H9 (cell line): Measurements from ENCODE around the gene KDM4C. TPM values are rescaled to one million over a fixed set of nuclear protein-coding genes. Genes with fewer than 3 reads are reported as not detected.

ENCODE experiments used
- DNase-seq: peaks from one replicate; pipeline ENCODE4 v3.0.0-alpha.2; 2017
- H2AFZ ChIP-seq: one replicate; pipeline ENCODE4 v1.6.1; 2013; ENCODE audit warnings: mild to moderate bottlenecking, low read length, control low read depth, moderate library complexity
- H2AK5ac ChIP-seq: 2 replicates; pipeline ENCODE4 v1.6.1; 2013; ENCODE audit warnings: low read length, control low read depth, mixed read lengths; ENCODE audit not compliant: insufficient read length
- H2BK120ac ChIP-seq: one replicate; pipeline ENCODE4 v1.6.1; 2013; ENCODE audit warnings: low read depth, mild to moderate bottlenecking, low read length, control low read depth, inconsistent platforms; ENCODE audit not compliant: poor library complexity, severe bottlenecking
- H2BK12ac ChIP-seq: 2 replicates; pipeline ENCODE4 v1.6.1; 2013; ENCODE audit warnings: low read length, control low read depth, mixed read lengths, low read depth; ENCODE audit not compliant: insufficient read length
- H2BK15ac ChIP-seq: 2 replicates; pipeline ENCODE4 v1.6.1; 2013; ENCODE audit warnings: low read depth, low read length, control low read depth
- H2BK20ac ChIP-seq: one replicate; pipeline ENCODE4 v1.6.1; 2013; ENCODE audit warnings: low read depth, mild to moderate bottlenecking, low read length, control low read depth, inconsistent platforms; ENCODE audit not compliant: poor library complexity, severe bottlenecking
- H2BK5ac ChIP-seq: 2 replicates; pipeline ENCODE4 v1.6.1; 2013; ENCODE audit warnings: low read length, control low read depth, mixed read lengths; ENCODE audit not compliant: insufficient read length
- H3K14ac ChIP-seq: 2 replicates; pipeline ENCODE4 v1.6.1; 2013; ENCODE audit warnings: low read length, control low read depth; ENCODE audit not compliant: insufficient read depth
- H3K18ac ChIP-seq: 2 replicates; pipeline ENCODE4 v1.6.1; 2013; ENCODE audit warnings: low read depth, mild to moderate bottlenecking, mixed read lengths, low read length, control low read depth; ENCODE audit not compliant: insufficient read length
- H3K23ac ChIP-seq: 2 replicates; pipeline ENCODE4 v1.6.1; 2013; ENCODE audit warnings: low read length, control low read depth, mixed read lengths, low read depth; ENCODE audit not compliant: insufficient read length
- H3K23me2 ChIP-seq: 2 replicates; pipeline ENCODE4 v1.6.1; 2013; ENCODE audit warnings: low read depth, mild to moderate bottlenecking, mixed read lengths, low read length, control low read depth; ENCODE audit not compliant: insufficient read length, poor library complexity, severe bottlenecking
- H3K27ac ChIP-seq: 2 replicates; pipeline ENCODE4 v1.5.1; 2013; ENCODE audit warnings: low read length, control low read depth, mixed read lengths, low read depth; ENCODE audit not compliant: insufficient read length
- H3K27me3 ChIP-seq: 2 replicates; pipeline ENCODE4 v1.6.1; 2013; ENCODE audit warnings: low read length, control low read depth, inconsistent platforms; ENCODE audit not compliant: insufficient read depth
- H3K4ac ChIP-seq: 2 replicates; pipeline ENCODE4 v1.6.1; 2013; ENCODE audit warnings: low read depth, mild to moderate bottlenecking, control low read depth, inconsistent platforms, low read length, moderate library complexity
- H3K4me1 ChIP-seq: 2 replicates; pipeline ENCODE4 v1.6.1; 2013; ENCODE audit warnings: low read length, control low read depth, inconsistent platforms; ENCODE audit not compliant: insufficient read depth
- H3K4me2 ChIP-seq: 2 replicates; pipeline ENCODE4 v1.6.1; 2013; ENCODE audit warnings: low read length, control low read depth, mixed read lengths; ENCODE audit not compliant: insufficient read length, insufficient read depth
- H3K56ac ChIP-seq: 2 replicates; pipeline ENCODE4 v1.6.1; 2013; ENCODE audit warnings: low read depth, mild to moderate bottlenecking, mixed read lengths, low read length, control low read depth; ENCODE audit not compliant: insufficient read length
- H3K79me1 ChIP-seq: 2 replicates; pipeline ENCODE4 v1.6.1; 2013; ENCODE audit warnings: low read depth, mild to moderate bottlenecking, moderate library complexity, low read length, control low read depth, inconsistent platforms; ENCODE audit not compliant: insufficient read depth, poor library complexity, severe bottlenecking
- H3K79me2 ChIP-seq: 2 replicates; pipeline ENCODE4 v1.6.1; 2013; ENCODE audit warnings: low read length, control low read depth, inconsistent platforms; ENCODE audit not compliant: insufficient read depth
- H3K9ac ChIP-seq: 2 replicates; pipeline ENCODE4 v1.6.1; 2013; ENCODE audit warnings: low read length, control low read depth, mixed read lengths; ENCODE audit not compliant: insufficient read length; ENCODE audit errors: extremely low read depth
- H3K9me3 ChIP-seq: one replicate; pipeline ENCODE4 v1.6.1; 2013; ENCODE audit warnings: low read depth, low read length, inconsistent platforms; ENCODE audit not compliant: control insufficient read depth
- H3T11ph ChIP-seq: one replicate; pipeline ENCODE4 v1.6.1; 2013; ENCODE audit warnings: mild to moderate bottlenecking, low read length, control low read depth, inconsistent platforms
- H4K20me1 ChIP-seq: one replicate; pipeline ENCODE4 v1.6.1; 2013; ENCODE audit not compliant: control insufficient read depth, insufficient read length, insufficient read depth
- H4K5ac ChIP-seq: 2 replicates; pipeline ENCODE4 v1.6.1; 2013; ENCODE audit warnings: low read depth, mild to moderate bottlenecking, mixed read lengths, low read length, control low read depth; ENCODE audit not compliant: insufficient read length
- H4K8ac ChIP-seq: replicated peaks from 2 replicates; pipeline ENCODE4 v1.6.1; 2013; ENCODE audit warnings: low read length, control low read depth, mixed read lengths, low read depth; ENCODE audit not compliant: insufficient read length
- H4K91ac ChIP-seq: 2 replicates; pipeline ENCODE4 v1.6.1; 2013; ENCODE audit warnings: low read depth, mild to moderate bottlenecking, moderate library complexity, mixed read lengths, low read length, control low read depth; ENCODE audit not compliant: insufficient read length
- H3K27ac Mint-ChIP-seq, 3 experiments: 2 replicates in 2 of 3; 3 replicates in 1 of 3; pipeline ENCODE4 v1.8.0; 2020 to 2021; ENCODE audit warnings: mixed read lengths in 3 of 3, mild to moderate bottlenecking in 1 of 3, moderate library complexity in 1 of 3
- H3K27me3 Mint-ChIP-seq: 2 replicates; pipeline ENCODE4 v1.8.0; 2021; ENCODE audit warnings: low read depth, mild to moderate bottlenecking, moderate library complexity, mixed read lengths
- H3K36me3 Mint-ChIP-seq, 3 experiments: 2 replicates in 2 of 3; 3 replicates in 1 of 3; pipeline ENCODE4 v1.8.0; 2020 to 2021; ENCODE audit warnings: low read depth in 3 of 3, mixed read lengths in 3 of 3; ENCODE audit not compliant: insufficient read depth in 1 of 3
- H3K4me1 Mint-ChIP-seq, 2 experiments: 2 replicates each; pipeline ENCODE4 v1.8.0; 2020; ENCODE audit warnings: mixed read lengths in 2 of 2
- H3K4me3 Mint-ChIP-seq, 2 experiments: 2 replicates in 1 of 2; 3 replicates in 1 of 2; pipeline ENCODE4 v1.8.0; 2020 to 2021; ENCODE audit warnings: mild to moderate bottlenecking in 2 of 2, mixed read lengths in 2 of 2, moderate library complexity in 1 of 2
- H3K9me3 Mint-ChIP-seq, 2 experiments: 2 replicates in 1 of 2; 3 replicates in 1 of 2; pipeline ENCODE4 v1.8.0; 2020; ENCODE audit warnings: mild to moderate bottlenecking in 2 of 2, mixed read lengths in 2 of 2, moderate library complexity in 1 of 2
- total RNA-seq: library from RNA; stranded (reverse); gene quantifications from 2 replicates; pipeline ENCODE4 v1.2.1, GENCODE V29; 2021
- TF ChIP-seq, protein P1 (sequence below): fragments of 200-600 bp; sonication (generic); conservative IDR thresholded peaks from 3 replicates; pipeline ENCODE4 v1.8.0; 2021; ENCODE audit warnings: antibody characterized with exemption, mild to moderate bottlenecking

The KDM4C gene
- total RNA-seq, 1 experiment from 2014 or later = 24.0 TPM

DNA sequence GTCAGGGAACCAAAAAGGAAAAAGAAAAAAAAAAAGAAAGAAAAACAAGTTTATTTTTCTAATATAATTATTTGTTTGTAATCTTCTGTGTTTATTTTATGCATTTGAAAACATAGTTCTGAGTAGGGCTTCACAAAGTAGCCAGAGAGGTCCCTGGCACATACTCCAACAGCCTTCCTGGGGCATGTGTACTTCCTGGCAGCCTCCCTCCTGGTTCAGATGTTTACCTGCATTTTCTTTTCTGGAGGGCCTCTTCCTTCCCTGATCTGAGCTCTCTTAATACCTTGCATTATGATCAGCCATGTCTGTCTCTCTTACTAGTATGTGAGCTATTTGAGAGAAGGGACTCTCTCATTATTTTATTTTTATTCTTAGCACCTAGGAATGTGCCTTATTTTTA is 361.8 kb downstream of the KDM4C start:
- TF ChIP-seq, protein P1, sequence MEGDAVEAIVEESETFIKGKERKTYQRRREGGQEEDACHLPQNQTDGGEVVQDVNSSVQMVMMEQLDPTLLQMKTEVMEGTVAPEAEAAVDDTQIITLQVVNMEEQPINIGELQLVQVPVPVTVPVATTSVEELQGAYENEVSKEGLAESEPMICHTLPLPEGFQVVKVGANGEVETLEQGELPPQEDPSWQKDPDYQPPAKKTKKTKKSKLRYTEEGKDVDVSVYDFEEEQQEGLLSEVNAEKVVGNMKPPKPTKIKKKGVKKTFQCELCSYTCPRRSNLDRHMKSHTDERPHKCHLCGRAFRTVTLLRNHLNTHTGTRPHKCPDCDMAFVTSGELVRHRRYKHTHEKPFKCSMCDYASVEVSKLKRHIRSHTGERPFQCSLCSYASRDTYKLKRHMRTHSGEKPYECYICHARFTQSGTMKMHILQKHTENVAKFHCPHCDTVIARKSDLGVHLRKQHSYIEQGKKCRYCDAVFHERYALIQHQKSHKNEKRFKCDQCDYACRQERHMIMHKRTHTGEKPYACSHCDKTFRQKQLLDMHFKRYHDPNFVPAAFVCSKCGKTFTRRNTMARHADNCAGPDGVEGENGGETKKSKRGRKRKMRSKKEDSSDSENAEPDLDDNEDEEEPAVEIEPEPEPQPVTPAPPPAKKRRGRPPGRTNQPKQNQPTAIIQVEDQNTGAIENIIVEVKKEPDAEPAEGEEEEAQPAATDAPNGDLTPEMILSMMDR = no peak
- Histone ChIP-seq H3K23me2 (no peaks in the 10 kb centered on the region), H4K8ac (no peak overlapping the region), H3T11ph (no peak overlapping the region), H2BK120ac (no peak overlapping the region), H3K23ac (no peak overlapping the region), H3K9me3 (no peaks in the 10 kb centered on the region), H3K27me3 (no peaks in the 10 kb centered on the region), H3K79me2 (no peaks in the 10 kb centered on the region), H2AFZ (no peak overlapping the region), H3K27ac (no peak overlapping the region), H3K4me1 (no peaks in the 10 kb centered on the region; the same call in 1 of the 2 replicates), H4K91ac (no peak overlapping the region), H3K14ac (no peak overlapping the region), H3K18ac (no peak overlapping the region), H3K79me1 (no peaks in the 10 kb centered on the region), H3K4ac (no peak overlapping the region), H2BK12ac (no peak overlapping the region), H2AK5ac (no peak overlapping the region), H2BK15ac (no peak overlapping the region), H3K4me2 (no peak overlapping the region), H2BK20ac (no peak overlapping the region), H2BK5ac (no peak overlapping the region), H4K20me1 (no peaks in the 10 kb centered on the region), H4K5ac (no peak overlapping the region), H3K9ac (no peak overlapping the region), H3K56ac (no peak overlapping the region)
- no peak overlapping the region for H3K4me3 Mint-ChIP-seq
- H3K27ac Mint-ChIP-seq = peak overlapping the region in 1 of 3 experiments; percentile 66; a peak in 1 of 7 replicates
- H3K4me1 Mint-ChIP-seq = peaks cover 5 to 10% of the 10 kb centered on the region in 2 experiments
- no peaks in the 10 kb centered on the region; a peak in 1 of 7 replicates for H3K36me3 Mint-ChIP-seq
- no peak for DNase-seq
- H3K9me3 Mint-ChIP-seq = no peaks in the 10 kb centered on the region
- no peaks in the 10 kb centered on the region for H3K27me3 Mint-ChIP-seq
